Activated CD8-positive, alpha-beta memory T cell treated with anti-CD3 and anti-CD28 coated beads, Interleukin-2, amount 10 ng/mL, durations not matched to agents 7 days and 5 days (primary cell): ENCODE data around the gene IL20. TPM values are rescaled to one million over a fixed set of nuclear protein-coding genes. Genes with fewer than 3 reads are reported as not detected.

Source experiments
- ATAC-seq: fragments of 150-1000 bp; cut with Tn5 transposase; one replicate; pipeline ENCODE4 v1.10.0; 2021; ENCODE audit warnings: moderate library complexity
- CTCF ChIA-PET: fragments of 350-600 bp; sonication (Branson Sonifier 250); formaldehyde crosslinking; loops from one replicate; lab custom pipeline; 2021; ENCODE audit warnings: antibody characterized with exemption; lab: Charles Lee
- DNase-seq: peaks from one replicate; pipeline ENCODE4 v3.0.0-alpha.2; 2020
- H3K27ac Mint-ChIP-seq: one replicate; pipeline ENCODE4 v1.8.0; 2021; ENCODE audit warnings: mild to moderate bottlenecking, mixed read lengths
- H3K27me3 Mint-ChIP-seq: one replicate; pipeline ENCODE4 v1.8.0; 2021; ENCODE audit warnings: mixed read lengths
- H3K36me3 Mint-ChIP-seq: one replicate; pipeline ENCODE4 v1.8.0; 2021; ENCODE audit warnings: mild to moderate bottlenecking, mixed read lengths
- H3K4me1 Mint-ChIP-seq: one replicate; pipeline ENCODE4 v1.8.0; 2021; ENCODE audit warnings: mixed read lengths
- H3K4me3 Mint-ChIP-seq: one replicate; pipeline ENCODE4 v1.8.0; 2021; ENCODE audit warnings: mild to moderate bottlenecking, moderate library complexity, mixed read lengths
- H3K9me3 Mint-ChIP-seq: one replicate; pipeline ENCODE4 v1.8.0; 2022; ENCODE audit warnings: low read depth, mixed read lengths
- total RNA-seq, 2 experiments: library from RNA; stranded (reverse); gene quantifications; one replicate each; pipeline ENCODE4 v1.2.3, GENCODE V29; 2021

The IL20 gene
- total RNA-seq, 2 experiments from 2014 or later = not detected

DNA sequence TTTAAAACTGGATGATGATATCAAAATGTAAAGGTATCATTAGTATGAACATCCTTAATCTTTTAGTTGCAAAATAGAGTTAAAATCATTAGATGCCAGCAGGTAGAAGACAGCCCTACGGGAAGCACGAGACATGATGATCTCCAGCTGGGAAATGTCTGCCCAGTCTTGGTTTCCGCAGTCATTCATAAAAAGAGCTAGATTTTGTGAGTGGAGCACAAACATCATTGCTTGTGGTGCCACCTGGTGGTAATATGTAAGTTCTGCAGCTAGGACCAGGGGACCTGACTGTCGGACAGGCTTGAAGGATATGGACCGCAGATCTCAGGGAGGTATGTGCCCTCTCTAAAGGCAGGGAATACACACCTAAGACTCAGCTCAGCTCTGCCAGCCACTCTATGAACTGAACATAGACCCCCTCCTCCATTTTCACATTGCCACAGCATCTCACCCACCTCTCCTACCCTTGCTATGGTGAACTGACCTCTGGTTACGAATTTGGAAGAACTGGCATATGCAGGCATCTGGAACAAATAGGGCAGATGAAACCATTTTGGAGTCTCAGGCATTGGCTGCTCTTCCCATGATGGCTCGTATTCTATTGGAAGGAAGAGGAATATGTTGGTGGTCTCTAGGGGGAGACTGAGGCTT is 47.1 kb downstream of the IL20 start:
- Mint-ChIP-seq H3K36me3 (peaks cover 9% of the 10 kb centered on the region), H3K27ac (no peak overlapping the region), H3K27me3 (peaks cover 4% of the 10 kb centered on the region), H3K4me3 (no peak overlapping the region), H3K4me1 (peaks cover 40% of the 10 kb centered on the region), H3K9me3 (no peaks in the 10 kb centered on the region)
- ATAC-seq (peak; percentile 53), DNase-seq (peak; percentile 79)
- CTCF ChIA-PET = interaction anchor here (0.6 to 5.1 kb wide), 69 partner anchors 9 to 305 kb away, joined by 3 to 145 read pairs (median 4); partner anchors contain the start of genes DYRK3, FCMR, IL20 and IL24

DNA sequence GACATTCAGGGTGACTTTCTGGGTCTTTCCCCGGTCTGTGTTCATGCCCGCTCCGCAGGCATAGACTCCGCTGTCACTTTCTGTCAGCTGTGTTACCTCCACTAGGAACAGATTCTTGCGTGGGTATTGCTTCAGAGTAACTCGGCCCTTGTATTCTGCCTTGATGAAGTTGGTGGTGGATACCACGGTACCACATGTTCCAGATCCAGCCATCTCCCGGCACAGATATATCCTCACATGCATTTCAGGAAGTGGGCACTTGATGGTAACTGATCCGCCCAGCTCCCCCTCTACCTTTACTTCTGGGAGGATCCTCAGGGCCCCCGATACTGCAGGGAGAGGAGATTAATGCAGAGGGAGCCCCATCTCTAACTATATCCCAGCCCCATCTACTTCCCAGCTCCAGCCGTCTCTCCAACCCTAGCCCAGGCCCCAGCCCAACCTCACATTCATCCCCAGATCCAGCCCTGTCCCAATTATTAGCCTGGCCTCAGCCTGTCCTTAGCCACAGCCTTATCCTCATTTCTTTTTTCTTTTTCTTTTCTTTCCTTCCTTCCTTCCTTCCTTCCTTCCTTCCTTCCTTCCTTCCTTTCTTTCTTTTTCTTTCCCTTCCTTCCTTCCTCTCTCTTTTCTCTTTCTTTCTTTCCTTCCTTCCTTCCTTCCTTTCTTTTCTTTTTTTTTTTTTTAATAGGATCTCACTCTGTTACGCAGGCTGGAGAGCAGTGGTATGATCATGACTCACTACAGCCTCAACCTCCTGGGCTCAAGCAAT is 48.5 kb downstream of the IL20 start:
- H3K27ac Mint-ChIP-seq = no peak overlapping the region
- DNase-seq (no peak), ATAC-seq (no peak)
- H3K36me3 Mint-ChIP-seq = peaks cover 9% of the 10 kb centered on the region
- H3K27me3 Mint-ChIP-seq = peaks cover under 1% of the 10 kb centered on the region
- CTCF ChIA-PET = interaction anchor here (0.8 to 5.1 kb wide), 13 partner anchors 8 to 279 kb away, joined by 3 to 145 read pairs (median 34); partner anchors contain the start of genes DYRK3 and FCMR
- H3K4me3 Mint-ChIP-seq = no peak overlapping the region
- H3K9me3 Mint-ChIP-seq = no peaks in the 10 kb centered on the region
- H3K4me1 Mint-ChIP-seq = peaks cover 42% of the 10 kb centered on the region

DNA sequence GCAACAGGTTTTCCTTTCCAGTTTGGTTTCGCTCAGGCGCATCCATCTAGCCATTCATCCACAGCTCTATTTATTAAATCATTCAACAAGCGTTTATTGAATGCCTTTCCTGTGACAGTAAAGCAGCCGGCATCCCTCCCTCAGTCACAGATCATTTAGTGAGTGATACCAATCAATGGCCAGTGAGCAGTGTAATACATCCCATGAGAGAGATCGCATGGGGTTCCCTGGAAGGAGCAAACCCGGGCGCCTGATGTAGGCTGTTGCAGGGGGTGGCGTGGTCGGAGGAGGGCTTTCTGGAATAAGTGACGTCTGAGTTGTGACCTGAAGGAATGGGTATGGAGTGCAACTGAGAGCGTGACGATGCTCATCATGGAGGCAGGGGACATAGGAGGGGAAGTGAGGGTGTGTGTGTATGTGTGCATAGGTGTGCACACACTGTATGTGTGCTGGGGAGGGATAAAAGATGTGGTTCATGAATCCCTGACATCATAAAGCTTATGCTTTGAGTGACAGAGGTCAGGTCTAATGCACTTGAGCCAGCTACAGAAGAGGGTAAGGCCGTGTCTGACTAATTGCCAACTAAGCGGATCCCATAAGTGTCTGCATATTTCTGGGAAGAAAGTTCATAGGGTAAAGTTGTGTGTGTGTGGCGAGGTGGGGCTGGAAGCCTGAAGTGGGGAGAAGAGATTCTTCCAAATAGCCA is 49.8 kb downstream of the IL20 start:
- no peak for ATAC-seq
- no peak overlapping the region for H3K27ac Mint-ChIP-seq
- H3K9me3 Mint-ChIP-seq = no peaks in the 10 kb centered on the region
- H3K27me3 Mint-ChIP-seq = no peaks in the 10 kb centered on the region
- CTCF ChIA-PET = interaction anchor here (0.7 to 5.8 kb wide), 14 partner anchors 11 to 280 kb away, joined by 3 to 145 read pairs (median 12); partner anchors contain the start of gene DYRK3
- peaks cover 49% of the 10 kb centered on the region for H3K4me1 Mint-ChIP-seq
- H3K36me3 Mint-ChIP-seq = peaks cover 12% of the 10 kb centered on the region
- no peak overlapping the region for H3K4me3 Mint-ChIP-seq
- DNase-seq = no peak

DNA sequence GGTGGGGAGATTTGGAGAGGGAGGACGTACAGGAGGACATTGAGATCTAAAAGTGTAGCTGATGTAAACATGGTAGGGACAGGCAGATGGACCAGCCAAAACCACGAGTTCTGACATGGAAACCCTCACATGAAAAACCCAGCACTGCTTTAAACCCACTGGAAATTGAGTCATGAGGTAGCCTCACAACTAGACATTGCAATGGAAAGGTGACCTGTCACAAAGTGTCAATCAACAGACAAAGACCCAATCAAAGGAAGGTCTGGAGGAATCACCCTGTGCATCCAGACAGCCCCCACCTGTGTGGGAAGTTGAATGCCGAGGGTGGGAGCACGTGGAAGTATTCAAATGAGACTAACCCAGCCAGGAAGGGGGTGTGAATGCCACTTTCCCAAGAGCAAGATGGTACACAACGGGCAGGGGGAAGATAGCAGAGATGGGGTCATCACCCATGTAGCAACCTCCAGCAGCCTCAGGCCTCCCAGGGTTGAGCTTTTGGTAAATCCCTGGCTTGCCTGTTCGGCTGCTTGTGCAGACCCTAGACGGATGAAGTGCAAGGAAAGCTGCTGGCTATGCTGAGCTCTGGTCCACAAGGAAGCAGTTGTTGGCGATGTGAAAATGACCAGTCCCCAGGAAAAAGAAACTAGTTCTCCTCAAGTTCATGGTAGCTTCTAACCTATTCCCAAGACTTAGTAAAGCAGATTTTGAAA is 50.7 kb downstream of the IL20 start:
- DNase-seq (no peak), ATAC-seq (no peak)
- H3K27ac Mint-ChIP-seq = no peak overlapping the region
- no peaks in the 10 kb centered on the region for H3K9me3 Mint-ChIP-seq
- CTCF ChIA-PET = interaction anchor here (0.7 to 5.8 kb wide), 12 partner anchors 9 to 194 kb away, joined by 3 to 79 read pairs (median 6); no protein-coding TSS in a partner anchor
- no peaks in the 10 kb centered on the region for H3K27me3 Mint-ChIP-seq
- peaks cover 18% of the 10 kb centered on the region for H3K36me3 Mint-ChIP-seq
- H3K4me3 Mint-ChIP-seq = no peak overlapping the region
- peaks cover 49% of the 10 kb centered on the region for H3K4me1 Mint-ChIP-seq

DNA sequence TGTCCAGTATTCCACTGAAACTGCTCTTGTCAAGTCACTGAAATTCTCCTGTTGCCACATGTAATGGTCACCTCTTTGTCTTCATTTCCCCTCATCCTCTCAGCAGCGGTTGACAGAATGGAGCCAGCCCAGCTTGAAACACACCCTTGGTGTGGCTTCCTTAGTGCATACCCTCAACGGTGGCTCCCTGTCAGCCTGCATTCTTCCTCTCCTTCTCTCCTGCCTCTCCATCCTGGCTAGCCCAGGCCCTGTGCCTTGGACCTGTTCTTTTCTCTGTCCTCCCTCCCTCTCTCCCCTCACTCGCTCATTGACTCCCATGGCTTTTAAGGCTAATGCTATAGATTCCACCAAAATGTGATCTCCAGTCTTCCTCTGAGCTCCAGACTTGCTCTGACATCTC is 52.7 kb downstream of the IL20 start:
- no peaks in the 10 kb centered on the region for H3K9me3 Mint-ChIP-seq
- no peak for DNase-seq
- peak overlapping the region; percentile 10 for H3K27ac Mint-ChIP-seq
- no peaks in the 10 kb centered on the region for H3K27me3 Mint-ChIP-seq
- H3K36me3 Mint-ChIP-seq = peaks cover 15% of the 10 kb centered on the region
- ATAC-seq = no peak
- H3K4me1 Mint-ChIP-seq = peaks cover 41% of the 10 kb centered on the region
- H3K4me3 Mint-ChIP-seq = peak overlapping the region; percentile 2
- CTCF ChIA-PET = interaction anchor here (1.1 to 5.8 kb wide), 11 partner anchors 9 to 192 kb away, joined by 3 to 30 read pairs (median 7); partner anchors contain the start of gene IL20

Other genes starting within 250 kb of the IL20 start
- gene DYRK3, start 230.1 kb upstream of the IL20 start, total RNA-seq = 10 to 100 TPM in 1 of 2 experiments, 1 to 10 TPM in 1; 9.5 to 12.7 TPM
- 10 to 100 TPM; 85.7 to 93.8 TPM for gene MAPKAPK2, start 180.7 kb upstream of the IL20 start, total RNA-seq
- not detected for gene IL19, start 94.8 kb upstream of the IL20 start, total RNA-seq
- gene IL10, start 93.1 kb upstream of the IL20 start, total RNA-seq = not detected
- not detected for gene IL24, start 31.8 kb downstream of the IL20 start, total RNA-seq
- gene FCMR, start 56.3 kb downstream of the IL20 start, total RNA-seq = 10 to 100 TPM; 33.0 to 37.2 TPM
- gene PIGR, start 80.8 kb downstream of the IL20 start, total RNA-seq = under 1 TPM; 0.06 to 0.07 TPM
- not detected for gene FCAMR, start 104.8 kb downstream of the IL20 start, total RNA-seq
- not detected for gene C1orf116, start 167.1 kb downstream of the IL20 start, total RNA-seq
- gene YOD1, start 185.6 kb downstream of the IL20 start, total RNA-seq = 1 to 10 TPM; 8.7 to 9.7 TPM
- 1 to 10 TPM; 2.3 TPM for gene PFKFB2, start 187.7 kb downstream of the IL20 start, total RNA-seq
- 1 to 10 TPM in 1 of 2 experiments, under 1 TPM in 1; 0.91 to 1.1 TPM for gene C4BPB, start 223.2 kb downstream of the IL20 start, total RNA-seq
- gene C4BPA, start 238.6 kb downstream of the IL20 start, total RNA-seq = not detected